H1 (cell line): ENCODE results near the gene GTPBP6. TPM values are rescaled to one million over a fixed set of nuclear protein-coding genes. Genes with fewer than 3 reads are reported as not detected.

Source experiments
- CTCF ChIA-PET: fragments of 300-600 bp; sonication (Branson Sonifier 250); formaldehyde crosslinking; loops from one replicate; lab custom pipeline; 2021; ENCODE audit not compliant: partially characterized antibody; lab: Charles Lee
- POLR2A ChIA-PET: fragments of 300-600 bp; sonication (Branson Sonifier 250); formaldehyde crosslinking; loops from one replicate; lab custom pipeline; 2021; ENCODE audit warnings: inconsistent platforms; ENCODE audit not compliant: partially characterized antibody; lab: Charles Lee
- DNase-seq, 2 experiments: peaks; one replicate each; pipeline versions ENCODE4 v3.0.0 to v3.0.0-alpha.2; 2010 to 2022; ENCODE audit warnings: low spot score in 2 of 2, low read depth in 1 of 2, mixed read lengths in 1 of 2
- FAIRE-seq: peaks from 2 replicates; lab custom pipeline; 2011; peaks lifted over from hg19 to GRCh38; lab: Jason Lieb, UNC
- H2AFZ ChIP-seq: 2 replicates; pipeline ENCODE4 v1.8.1; 2012; ENCODE audit warnings: low read length, inconsistent platforms
- H2AK5ac ChIP-seq: 2 replicates; pipeline ENCODE4 v1.6.1; 2013; ENCODE audit warnings: low read depth, low read length
- H2BK120ac ChIP-seq: replicated peaks from 2 replicates; pipeline ENCODE3; 2013; ENCODE audit warnings: low read depth, low read length, inconsistent platforms
- H2BK12ac ChIP-seq: 2 replicates; pipeline ENCODE4 v1.6.1; 2013; ENCODE audit warnings: low read depth, low read length
- H2BK15ac ChIP-seq: 2 replicates; pipeline ENCODE4 v1.6.1; 2013; ENCODE audit warnings: low read length
- H2BK20ac ChIP-seq: 2 replicates; pipeline ENCODE4 v1.6.1; 2013; ENCODE audit warnings: low read length
- H2BK5ac ChIP-seq: 2 replicates; pipeline ENCODE4 v1.6.1; 2013; ENCODE audit warnings: low read depth, low read length
- H3K14ac ChIP-seq: 2 replicates; pipeline ENCODE4 v1.6.1; 2013; ENCODE audit warnings: inconsistent platforms; ENCODE audit not compliant: insufficient read length
- H3K18ac ChIP-seq: 2 replicates; pipeline ENCODE4 v1.6.1; 2013; ENCODE audit warnings: low read length; ENCODE audit errors: extremely low read depth
- H3K23ac ChIP-seq: 2 replicates; pipeline ENCODE4 v1.6.1; 2013; ENCODE audit warnings: inconsistent platforms; ENCODE audit not compliant: insufficient read length
- H3K23me2 ChIP-seq: 2 replicates; pipeline ENCODE4 v1.6.1; 2013; ENCODE audit warnings: low read depth, low read length
- H3K27ac ChIP-seq: 2 replicates; pipeline ENCODE4 v1.6.1; 2011; ENCODE audit warnings: low read depth, low read length, inconsistent platforms
- H3K27me3 ChIP-seq, 4 experiments: replicated peaks in 1 of 4; 1 replicate in 1 of 4; 2 replicates in 3 of 4; pipeline versions ENCODE4 v1.6.1 to v1.8.1; 2011 to 2013; ENCODE audit warnings: low read length in 3 of 4, mild to moderate bottlenecking in 3 of 4, inconsistent platforms in 2 of 4, mixed read lengths in 2 of 4, moderate library complexity in 1 of 4; ENCODE audit not compliant: control insufficient read depth in 3 of 4, insufficient read depth in 3 of 4; ENCODE audit errors: extremely low read depth in 1 of 4
- H3K36me3 ChIP-seq, 4 experiments: 2 replicates each; pipeline versions ENCODE4 v1.6.1 to v1.8.1; 2011 to 2013; ENCODE audit warnings: mild to moderate bottlenecking in 4 of 4, low read length in 3 of 4, moderate library complexity in 2 of 4, control low read depth in 1 of 4, inconsistent platforms in 1 of 4; ENCODE audit not compliant: insufficient read depth in 4 of 4, control insufficient read depth in 2 of 4
- H3K4ac ChIP-seq: replicated peaks from 2 replicates; pipeline ENCODE3; 2013; ENCODE audit warnings: low read length, low read depth, mixed read lengths, inconsistent platforms; ENCODE audit not compliant: insufficient read length
- H3K4me1 ChIP-seq, 4 experiments: replicated peaks in 1 of 4; 1 replicate in 1 of 4; 2 replicates in 3 of 4; pipeline versions ENCODE4 v1.6.1 to v1.8.1; 2011 to 2013; ENCODE audit warnings: low read length in 3 of 4, inconsistent platforms in 2 of 4, mixed read lengths in 1 of 4; ENCODE audit not compliant: insufficient read depth in 4 of 4, control insufficient read depth in 3 of 4
- H3K4me2 ChIP-seq, 2 experiments: 2 replicates each; pipeline versions ENCODE4 v1.6.1 to v1.8.1; 2011 to 2013; ENCODE audit warnings: low read depth in 2 of 2, low read length in 2 of 2, control low read depth in 1 of 2, inconsistent platforms in 1 of 2, mild to moderate bottlenecking in 1 of 2; ENCODE audit not compliant: insufficient read depth in 1 of 2
- H3K4me3 ChIP-seq, 4 experiments: fragments of 200-600, 300-600 bp in 1 of 4; sonication (generic), shearing (Covaris generic), sonication (Bioruptor Twin) in 1 of 4; 2 replicates each; pipeline versions ENCODE4 v1.5.1 to v1.8.1; 2011 to 2016; ENCODE audit warnings: low read length in 4 of 4, low read depth in 3 of 4, control low read depth in 2 of 4, inconsistent platforms in 2 of 4, mild to moderate bottlenecking in 2 of 4, mixed read lengths in 1 of 4, moderate library complexity in 1 of 4; ENCODE audit not compliant: insufficient read depth in 2 of 4; ENCODE audit errors: extremely low read depth in 1 of 4
- H3K56ac ChIP-seq: replicated peaks from 2 replicates; pipeline ENCODE3; 2013; ENCODE audit warnings: low read depth, mild to moderate bottlenecking, mixed read lengths, low read length, inconsistent platforms; ENCODE audit not compliant: insufficient read length
- H3K79me1 ChIP-seq: 2 replicates; pipeline ENCODE4 v1.6.1; 2013; ENCODE audit warnings: low read depth, low read length, control low read depth
- H3K79me2 ChIP-seq, 2 experiments: 2 replicates each; pipeline versions ENCODE4 v1.6.1 to v1.8.1; 2012 to 2013; ENCODE audit warnings: low read length in 2 of 2, mild to moderate bottlenecking in 2 of 2, inconsistent platforms in 1 of 2; ENCODE audit not compliant: insufficient read depth in 2 of 2, control insufficient read depth in 1 of 2
- H3K9ac ChIP-seq, 4 experiments: replicated peaks in 1 of 4; 1 replicate in 1 of 4; 2 replicates in 3 of 4; pipeline versions ENCODE4 v1.6.1 to v1.8.1; 2011 to 2013; ENCODE audit warnings: low read depth in 3 of 4, low read length in 3 of 4, control low read depth in 2 of 4, mild to moderate bottlenecking in 2 of 4, moderate library complexity in 2 of 4, inconsistent platforms in 1 of 4; ENCODE audit errors: extremely low read depth in 1 of 4
- H3K9me3 ChIP-seq, 2 experiments: 2 replicates each; pipeline versions ENCODE4 v1.6.1 to v1.8.1; 2012 to 2013; ENCODE audit warnings: mild to moderate bottlenecking in 2 of 2, moderate library complexity in 2 of 2, control low read depth in 1 of 2, inconsistent platforms in 1 of 2, low read depth in 1 of 2, low read length in 1 of 2, mixed read lengths in 1 of 2; ENCODE audit not compliant: insufficient read depth in 2 of 2
- H4K20me1 ChIP-seq, 2 experiments: replicated peaks in 1 of 2; 2 replicates each; pipeline versions ENCODE3 to v1.8.1; 2011 to 2013; ENCODE audit warnings: inconsistent platforms in 2 of 2, low read length in 2 of 2, mild to moderate bottlenecking in 1 of 2; ENCODE audit not compliant: insufficient read depth in 2 of 2, control insufficient read depth in 1 of 2
- H4K5ac ChIP-seq: 2 replicates; pipeline ENCODE4 v1.6.1; 2013; ENCODE audit warnings: low read length, low read depth, mixed read lengths, inconsistent platforms; ENCODE audit not compliant: insufficient read length
- H4K8ac ChIP-seq: 2 replicates; pipeline ENCODE4 v1.8.0; 2013; ENCODE audit warnings: mild to moderate bottlenecking, moderate library complexity, low read length, inconsistent platforms; ENCODE audit not compliant: insufficient read depth; ENCODE audit errors: extremely low read depth
- H4K91ac ChIP-seq: replicated peaks from 2 replicates; pipeline ENCODE3; 2013; ENCODE audit warnings: low read length, mixed read lengths, inconsistent platforms; ENCODE audit not compliant: insufficient read length
- CREB1 ChIP-seq: IDR thresholded peaks from 2 replicates; pipeline ENCODE4 v1.6.1; 2012; ENCODE audit warnings: inconsistent platforms
- E2F6 ChIP-seq: IDR thresholded peaks from 2 replicates; pipeline ENCODE4 v1.6.1; 2012; ENCODE audit warnings: inconsistent platforms
- JUND ChIP-seq: IDR thresholded peaks from 2 replicates; pipeline ENCODE4 v1.6.1; 2011; ENCODE audit warnings: mild to moderate bottlenecking, improper control_type of control experiment, low read length
- KDM1A ChIP-seq: fragments of 200-600, 300-600 bp; sonication (generic); IDR thresholded peaks from 2 replicates; pipeline ENCODE4 v1.7.1; 2016; ENCODE audit warnings: mild to moderate bottlenecking, low read length, borderline replicate concordance
- NANOG ChIP-seq: IDR thresholded peaks from 2 replicates; pipeline ENCODE4 v1.6.1; 2011; ENCODE audit warnings: low read length, low read depth, mild to moderate bottlenecking, inconsistent platforms; ENCODE audit not compliant: insufficient read depth, poor library complexity, severe bottlenecking
- POLR2AphosphoS5 ChIP-seq: IDR thresholded peaks from 2 replicates; pipeline ENCODE4 v1.6.1; 2011; ENCODE audit warnings: low read depth, low read length
- RFX5 ChIP-seq: IDR thresholded peaks from 2 replicates; pipeline ENCODE4 v1.6.1; 2011; ENCODE audit warnings: low read depth, low read length, improper control_type of control experiment, borderline replicate concordance
- SIRT6 ChIP-seq: IDR thresholded peaks from one replicate; pipeline ENCODE4 v1.7.1; 2012; ENCODE audit warnings: low read length, inconsistent platforms
- SP1 ChIP-seq: IDR thresholded peaks from 2 replicates; pipeline ENCODE4 v1.6.1; 2011; ENCODE audit warnings: low read depth, low read length
- TAF1 ChIP-seq: IDR thresholded peaks from 2 replicates; pipeline ENCODE4 v1.6.1; 2011; ENCODE audit warnings: mild to moderate bottlenecking, low read depth, low read length
- TEAD4 ChIP-seq: IDR thresholded peaks from 2 replicates; pipeline ENCODE4 v1.6.1; 2012; ENCODE audit warnings: low read depth, low read length, inconsistent platforms, mixed read lengths
- YY1 ChIP-seq: IDR thresholded peaks from 2 replicates; pipeline ENCODE4 v1.6.1; 2011; ENCODE audit warnings: low read depth, mild to moderate bottlenecking, low read length
- WGBS, 2 experiments: shearing (Covaris generic) in 1 of 2; methylation state at CpG; one replicate each; pipeline versions ENCODE4 v1.1.6 to v1.1.7; 2013 to 2015; ENCODE audit warnings: low lambda C conversion rate in 2 of 2, mixed read lengths in 2 of 2, inconsistent platforms in 1 of 2, low coverage in 1 of 2, missing lambda C conversion rate in 1 of 2; ENCODE audit not compliant: insufficient replicate concordance in 2 of 2, insufficient coverage in 1 of 2, insufficient read length in 1 of 2; ENCODE audit errors: extremely low coverage in 1 of 2, missing lambda C conversion rate in 1 of 2; 5-methylcytosine and 5-hydroxymethylcytosine counted together
- polyA plus RNA-seq, 7 experiments: library from polyadenylated mRNA; depleted of rRNA in 3 of 7; stranded (reverse) in 5 of 7; unstranded in 2 of 7; fragments of >200 nt in 5 of 7; fragments of 200-250 nt in 2 of 7; gene quantifications; 1 replicate in 5 of 7; 2 replicates in 1 of 7; 4 replicates in 1 of 7; pipeline versions ENCODE4 v1.2.1 to v1.2.3, GENCODE V29; 2011 to 2013; ENCODE audit warnings: missing spikeins in 2 of 7, mixed read lengths in 2 of 7
- total RNA-seq: library from RNA; stranded (reverse); fragmentation: NEBNext Ultra II Directional; extraction: Animal tissue kit (Norgen Biotek cat#: 25700); gene quantifications from 2 replicates; pipeline ENCODE4 v1.2.1, GENCODE V29; 2021

GTPBP6 gene
- total and polyA plus RNA-seq, 2 of the 8 experiments (the other 6 are each of a cell fraction or from before 2014, with no cell fraction given) = 33.9 to 57.1 TPM

GRCh38 chrX:283115-283845, 35.3 kb downstream of the GTPBP6 start:
- Histone ChIP-seq H3K4me3 (peak overlapping the region; percentile 45 to 88 (median 58); a peak in 7 of 8 replicates), H4K5ac (peak overlapping the region; percentile 74), H3K23ac (no peak overlapping the region), H2AFZ (no peak overlapping the region), H4K20me1 (peaks cover 15 to 21% of the 10 kb centered on the region in 2 experiments), H3K4ac (no peak overlapping the region), H4K8ac (peak overlapping the region; percentile 73; the same call in 1 of the 2 replicates), H2AK5ac (no peak overlapping the region; the same call in 1 of the 2 replicates), H3K9ac (peak overlapping the region in 3 of 4 experiments; percentile 66 to 89 (median 80); a peak in 6 of 7 replicates), H3K4me2 (peak overlapping the region; percentile 66 to 80), H4K91ac (peak overlapping the region; percentile 30), H2BK20ac (no peak overlapping the region), H3K36me3 (peaks cover 24 to 45% (median 37%) of the 10 kb centered on the region in 4 experiments), H3K56ac (peak overlapping the region; percentile 46), H3K14ac (no peak overlapping the region), H2BK12ac (no peak overlapping the region), H2BK120ac (no peak overlapping the region), H3K4me1 (peaks cover 3 to 13% (median 7%) of the 10 kb centered on the region in 4 experiments), H3K18ac (peak overlapping the region; percentile 62; the same call in 1 of the 2 replicates), H3K23me2 (peaks cover 10% of the 10 kb centered on the region), H2BK5ac (peak overlapping the region; percentile 92), H3K79me2 (peaks cover 15 to 57% of the 10 kb centered on the region in 2 experiments), H3K79me1 (peaks cover 15% of the 10 kb centered on the region), H2BK15ac (no peak overlapping the region), H3K27ac (peak overlapping the region; percentile 88), H3K9me3 (peaks cover 0 to 4% of the 10 kb centered on the region in 2 experiments; a peak in 1 of 4 replicates), H3K27me3 (no peaks in the 10 kb centered on the region; a peak in 1 of 7 replicates)
- FAIRE-seq (peak; percentile 90), DNase-seq (peak; percentile 89 to 90)
- CTCF ChIA-PET = no interaction called here
- POLR2A ChIA-PET = no interaction called here
- 3% methylated on average over 29 of the region's 45 CpGs; no CpG with 5 or more reads in 1 of the 2 experiments for WGBS, 2 experiments
- TF ChIP-seq JUND (peak; percentile 38; the same call in 1 of the 2 replicates), POLR2AphosphoS5 (peak; percentile 89), YY1 (peak; percentile 86), TAF1 (peak; percentile 75), TEAD4 (no peak), SIRT6 (no peak), KDM1A (no peak), NANOG (no peak), CREB1 (peak; percentile 62; the same call in 1 of the 2 replicates), E2F6 (no peak), SP1 (peak; percentile 70; the same call in 1 of the 2 replicates), RFX5 (no peak)
